Tibial nerve (tissue), 3 donors: ENCODE measurements around the gene TPM1.

Experiments used
- POLR2A ChIP-seq, 2 donors: fragments of 450-650 bp; IDR thresholded peaks; one replicate each; pipeline ENCODE4 v1.6.1; 2017; ENCODE audit warnings: antibody characterized with exemption in 2 of 2, mild to moderate bottlenecking in 2 of 2, moderate library complexity in 2 of 2
- TF ChIP-seq, protein P1 (sequence below), 5 experiments: fragments of 200-600 bp in 3 of 5; fragments of 450-650 bp in 2 of 5; sonication (generic) in 3 of 5; IDR thresholded peaks; one replicate each; pipeline ENCODE4 v1.5.1; 2016 to 2019; ENCODE audit warnings: antibody characterized with exemption in 5 of 5, mild to moderate bottlenecking in 3 of 5, moderate library complexity in 2 of 5

- TF ChIP-seq, protein P1, sequence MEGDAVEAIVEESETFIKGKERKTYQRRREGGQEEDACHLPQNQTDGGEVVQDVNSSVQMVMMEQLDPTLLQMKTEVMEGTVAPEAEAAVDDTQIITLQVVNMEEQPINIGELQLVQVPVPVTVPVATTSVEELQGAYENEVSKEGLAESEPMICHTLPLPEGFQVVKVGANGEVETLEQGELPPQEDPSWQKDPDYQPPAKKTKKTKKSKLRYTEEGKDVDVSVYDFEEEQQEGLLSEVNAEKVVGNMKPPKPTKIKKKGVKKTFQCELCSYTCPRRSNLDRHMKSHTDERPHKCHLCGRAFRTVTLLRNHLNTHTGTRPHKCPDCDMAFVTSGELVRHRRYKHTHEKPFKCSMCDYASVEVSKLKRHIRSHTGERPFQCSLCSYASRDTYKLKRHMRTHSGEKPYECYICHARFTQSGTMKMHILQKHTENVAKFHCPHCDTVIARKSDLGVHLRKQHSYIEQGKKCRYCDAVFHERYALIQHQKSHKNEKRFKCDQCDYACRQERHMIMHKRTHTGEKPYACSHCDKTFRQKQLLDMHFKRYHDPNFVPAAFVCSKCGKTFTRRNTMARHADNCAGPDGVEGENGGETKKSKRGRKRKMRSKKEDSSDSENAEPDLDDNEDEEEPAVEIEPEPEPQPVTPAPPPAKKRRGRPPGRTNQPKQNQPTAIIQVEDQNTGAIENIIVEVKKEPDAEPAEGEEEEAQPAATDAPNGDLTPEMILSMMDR (IDR thresholded peaks at IDR 0.05), result no peak
- TF ChIP-seq POLR2A (IDR thresholded peaks at IDR 0.05), result no peak
These were observed 22.9 kb upstream of the TPM1 start for GRCh38 chr15:63019511-63020109.
